HEK293T (cell line): ENCODE data around the gene SARM1.

Experiments used
- BHLHE40 ChIP-seq: fragments of 450-650 bp; IDR thresholded peaks from 2 replicates; pipeline ENCODE4 v1.6.1; 2016; ENCODE audit warnings: mild to moderate bottlenecking, moderate library complexity, borderline replicate concordance
- CTBP1 ChIP-seq: fragments of 450-650 bp; IDR thresholded peaks from 2 replicates; pipeline ENCODE4 v1.6.1; 2016; ENCODE audit warnings: borderline replicate concordance
- SUZ12 ChIP-seq: fragments of 450-650 bp; IDR thresholded peaks from 2 replicates; pipeline ENCODE4 v1.6.1; 2016; ENCODE audit warnings: mild to moderate bottlenecking
- TF ChIP-seq, protein P1 (sequence below): fragments of 450-650 bp; IDR thresholded peaks from 2 replicates; pipeline ENCODE4 v1.6.1; 2016

DNA sequence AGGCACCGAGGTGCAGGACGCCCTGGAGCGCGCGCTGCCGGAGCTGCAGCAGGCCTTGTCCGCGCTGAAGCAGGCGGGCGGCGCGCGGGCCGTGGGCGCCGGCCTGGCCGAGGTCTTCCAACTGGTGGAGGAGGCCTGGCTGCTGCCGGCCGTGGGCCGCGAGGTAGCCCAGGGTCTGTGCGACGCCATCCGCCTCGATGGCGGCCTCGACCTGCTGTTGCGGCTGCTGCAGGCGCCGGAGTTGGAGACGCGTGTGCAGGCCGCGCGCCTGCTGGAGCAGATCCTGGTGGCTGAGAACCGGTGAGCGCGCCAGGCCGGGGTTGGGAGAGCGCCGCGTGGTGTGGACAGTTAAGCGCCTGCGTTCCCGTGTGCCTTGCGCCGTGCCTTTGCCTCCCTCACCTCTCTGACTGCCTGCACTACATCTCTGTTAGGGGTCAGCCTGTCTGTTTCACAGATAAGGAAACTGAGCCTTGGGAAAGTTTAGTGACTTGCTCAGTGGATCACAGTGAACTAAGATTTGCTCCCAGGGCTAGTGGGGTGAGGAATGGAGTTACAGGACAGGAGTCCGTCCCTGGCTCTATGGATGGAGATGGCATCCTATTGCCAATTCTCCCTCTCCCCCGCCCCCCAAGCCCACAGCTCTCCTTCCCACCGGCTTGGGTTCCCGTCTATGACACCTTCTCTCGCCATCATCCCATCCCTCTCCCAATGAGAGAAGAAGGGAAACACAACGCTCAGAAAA lies 880 bp downstream of the SARM1 start:
- TF ChIP-seq CTBP1 (no peak), BHLHE40 (no peak), SUZ12 (no peak)
- TF ChIP-seq, protein P1, sequence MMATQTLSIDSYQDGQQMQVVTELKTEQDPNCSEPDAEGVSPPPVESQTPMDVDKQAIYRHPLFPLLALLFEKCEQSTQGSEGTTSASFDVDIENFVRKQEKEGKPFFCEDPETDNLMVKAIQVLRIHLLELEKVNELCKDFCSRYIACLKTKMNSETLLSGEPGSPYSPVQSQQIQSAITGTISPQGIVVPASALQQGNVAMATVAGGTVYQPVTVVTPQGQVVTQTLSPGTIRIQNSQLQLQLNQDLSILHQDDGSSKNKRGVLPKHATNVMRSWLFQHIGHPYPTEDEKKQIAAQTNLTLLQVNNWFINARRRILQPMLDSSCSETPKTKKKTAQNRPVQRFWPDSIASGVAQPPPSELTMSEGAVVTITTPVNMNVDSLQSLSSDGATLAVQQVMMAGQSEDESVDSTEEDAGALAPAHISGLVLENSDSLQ: no peak
